HCT116 (cell line): ENCODE data around the gene DTNB. TPM values are rescaled to one million over a fixed set of nuclear protein-coding genes. Genes with fewer than 3 reads are reported as not detected.

Experiments used
- ATAC-seq: fragments of 200-7000 bp; cut with Tn5 transposase; 2 replicates; pipeline ENCODE4 v1.9.1; 2020; ENCODE audit warnings: mild to moderate bottlenecking, moderate library complexity
- BruUV-seq: library from RNA; stranded (reverse); fragments of 400-500 nt; replicated peaks from 2 replicates; lab custom pipeline; 2021; lab: Mats Ljungman, UMichigan
- CTCF ChIA-PET: fragments of 300-600 bp; sonication (Branson Sonifier 250); formaldehyde crosslinking; loops from one replicate; lab custom pipeline; 2021; ENCODE audit warnings: antibody characterized with exemption; lab: Charles Lee
- POLR2A ChIA-PET: fragments of 300-600, 350-600 bp; sonication (Branson Sonifier 250); formaldehyde crosslinking; loops from one replicate; lab custom pipeline; 2021; ENCODE audit warnings: antibody characterized with exemption; lab: Charles Lee
- RAD21 ChIA-PET, 2 experiments: fragments of 300-600 bp; sonication (Branson Sonifier 250); formaldehyde crosslinking; loops; one replicate each; lab custom pipeline; 2023; ENCODE audit warnings: low total read pairs in 2 of 2; ENCODE audit not compliant: uncharacterized antibody in 2 of 2, unreplicated experiment in 2 of 2, low non-redundant PET in 1 of 2; lab: Charles Lee
- DNase-seq: peaks from one replicate; pipeline ENCODE4 v3.0.0-alpha.2; 2010; ENCODE audit warnings: low read depth, low spot score
- H2AFZ ChIP-seq: fragments of 200-600 bp; shearing (Covaris generic), sonication (generic); 2 replicates; pipeline ENCODE4 v1.6.1; 2017; ENCODE audit warnings: low read depth, mixed run types, mixed read lengths, antibody characterized with exemption, low read length; ENCODE audit not compliant: poor library complexity, severe bottlenecking
- H3K27ac ChIP-seq: 2 replicates; pipeline ENCODE4 v1.5.1; 2012; ENCODE audit warnings: low read depth, low read length
- H3K27me3 ChIP-seq: fragments of 200-600 bp; sonication (generic); 2 replicates; pipeline ENCODE4 v1.6.1; 2016; ENCODE audit warnings: mixed run types, low read length, mixed read lengths; ENCODE audit not compliant: insufficient read depth
- H3K36me3 ChIP-seq, 2 experiments: fragments of 200-500 bp in 1 of 2; fragments of 200-600 bp in 1 of 2; sonication (Bioruptor generic) in 1 of 2; sonication (generic) in 1 of 2; 2 replicates each; pipeline versions ENCODE4 v1.5.1 to v1.6.1; 2014 to 2016; ENCODE audit warnings: low read length in 2 of 2, inconsistent platforms in 1 of 2, mixed read lengths in 1 of 2, mixed run types in 1 of 2; ENCODE audit not compliant: insufficient read depth in 2 of 2, control insufficient read depth in 1 of 2
- H3K4me1 ChIP-seq, 2 experiments: fragments of 200-600 bp in 1 of 2; sonication (generic) in 1 of 2; 2 replicates each; pipeline versions ENCODE4 v1.5.1 to v1.6.1; 2012 to 2017; ENCODE audit warnings: low read length in 2 of 2, inconsistent platforms in 1 of 2, mild to moderate bottlenecking in 1 of 2, mixed read lengths in 1 of 2, mixed run types in 1 of 2, moderate library complexity in 1 of 2; ENCODE audit not compliant: insufficient read depth in 2 of 2, control insufficient read depth in 1 of 2
- H3K4me2 ChIP-seq: fragments of 200-600 bp; sonication (generic); 2 replicates; pipeline ENCODE4 v1.6.1; 2017; ENCODE audit warnings: mixed run types, low read length, mixed read lengths
- H3K4me3 ChIP-seq, 2 experiments: fragments of 200-600 bp in 1 of 2; sonication (generic) in 1 of 2; replicated peaks in 1 of 2; 2 replicates each; pipeline ENCODE4 v1.5.1; 2011 to 2016; ENCODE audit warnings: low read length in 2 of 2, control low read depth in 1 of 2, low read depth in 1 of 2, mild to moderate bottlenecking in 1 of 2, mixed read lengths in 1 of 2, mixed run types in 1 of 2
- H3K79me2 ChIP-seq: fragments of 200-600 bp; sonication (generic); 2 replicates; pipeline ENCODE4 v1.6.1; 2017; ENCODE audit warnings: mild to moderate bottlenecking, mixed run types, low read length, moderate library complexity, mixed read lengths; ENCODE audit not compliant: insufficient read depth
- H3K9ac ChIP-seq: fragments of 200-600 bp; sonication (generic); 2 replicates; pipeline ENCODE4 v1.6.1; 2016; ENCODE audit warnings: low read length, mixed read lengths
- H3K9me2 ChIP-seq: fragments of 200-600 bp; sonication (generic), shearing (Covaris generic); 2 replicates; pipeline ENCODE4 v1.6.1; 2017; ENCODE audit warnings: mixed run types, mild to moderate bottlenecking, moderate library complexity; ENCODE audit not compliant: insufficient read depth
- H3K9me3 ChIP-seq, 2 experiments: fragments of 200-500 bp in 1 of 2; fragments of 200-600 bp in 1 of 2; sonication (Bioruptor generic) in 1 of 2; sonication (generic) in 1 of 2; 2 replicates each; pipeline ENCODE4 v1.6.1; 2014 to 2017; ENCODE audit warnings: low read length in 2 of 2, mixed read lengths in 2 of 2, inconsistent platforms in 1 of 2, low read depth in 1 of 2, mild to moderate bottlenecking in 1 of 2, mixed run types in 1 of 2, moderate library complexity in 1 of 2; ENCODE audit not compliant: control insufficient read depth in 1 of 2, insufficient read depth in 1 of 2
- H4K20me1 ChIP-seq: fragments of 200-600 bp; sonication (generic), shearing (Covaris generic); 2 replicates; pipeline ENCODE4 v1.6.1; 2017; ENCODE audit warnings: mixed run types, mild to moderate bottlenecking, moderate library complexity; ENCODE audit not compliant: insufficient read depth
- CBX3 ChIP-seq: IDR thresholded peaks from 2 replicates; pipeline ENCODE4 v1.6.1; 2012; ENCODE audit warnings: low read depth
- EGR1 ChIP-seq: IDR thresholded peaks from 2 replicates; pipeline ENCODE4 v1.6.1; 2012; ENCODE audit warnings: low read depth
- ELF1 ChIP-seq: IDR thresholded peaks from 2 replicates; pipeline ENCODE4 v1.6.1; 2012; ENCODE audit warnings: low read depth, borderline replicate concordance
- EZH2 ChIP-seq: fragments of 200-600 bp; sonication (generic); IDR thresholded peaks from 2 replicates; pipeline ENCODE4 v1.6.1; 2017; ENCODE audit warnings: antibody characterized with exemption, mixed run types
- FOSL1 ChIP-seq: IDR thresholded peaks from 2 replicates; pipeline ENCODE4 v1.6.1; 2012; ENCODE audit warnings: low read depth
- JUND ChIP-seq: IDR thresholded peaks from 2 replicates; pipeline ENCODE4 v1.6.1; 2012
- POLR2AphosphoS5 ChIP-seq: IDR thresholded peaks from 2 replicates; pipeline ENCODE4 v1.6.1; 2011; ENCODE audit warnings: mild to moderate bottlenecking, low read depth, low read length, moderate library complexity
- RAD21 ChIP-seq: IDR thresholded peaks from 2 replicates; pipeline ENCODE4 v1.6.1; 2012; ENCODE audit warnings: low read depth, mild to moderate bottlenecking
- SIN3A ChIP-seq: IDR thresholded peaks from 2 replicates; pipeline ENCODE4 v1.6.1; 2012; ENCODE audit warnings: low read depth
- SRF ChIP-seq: IDR thresholded peaks from 2 replicates; pipeline ENCODE4 v1.6.1; 2012; ENCODE audit warnings: low read depth
- TCF7L2 ChIP-seq: IDR thresholded peaks from 2 replicates; pipeline ENCODE4 v1.7.0; 2011; ENCODE audit warnings: borderline replicate concordance, inconsistent platforms; ENCODE audit not compliant: insufficient read depth, insufficient read length; ENCODE audit errors: extremely low read depth
- ZFX ChIP-seq: fragments of 450-650 bp; IDR thresholded peaks from 2 replicates; pipeline ENCODE4 v1.6.1; 2017
- ZNF274 ChIP-seq: fragments of 200-500 bp; sonication (Bioruptor generic); IDR thresholded peaks from 2 replicates; pipeline ENCODE4 v1.6.1; 2014; ENCODE audit warnings: mild to moderate bottlenecking, low read depth, low read length, inconsistent platforms
- intact Hi-C: fragments of 100-400 bp; cut with micrococcal nuclease; formaldehyde crosslinking; loops from 2 replicates; pipeline ENCODE4 v1.10.0; 2022
- total RNA-seq: library from RNA; stranded (reverse); gene quantifications from one replicate; pipeline ENCODE4 v1.2.1, GENCODE V29; 2021; ENCODE audit not compliant: unreplicated experiment
- TF ChIP-seq, protein P1 (sequence below): IDR thresholded peaks from 2 replicates; pipeline ENCODE4 v1.6.1; 2012
- TF ChIP-seq, protein P2 (sequence below), 3 experiments: fragments of 200-600 bp in 1 of 3; sonication (generic) in 1 of 3; IDR thresholded peaks in 2 of 3; conservative IDR thresholded peaks in 1 of 3; 2 replicates each; pipeline ENCODE4 v1.5.1; 2012 to 2017; ENCODE audit warnings: low read depth in 2 of 3, low read length in 2 of 3, antibody characterized with exemption in 1 of 3, borderline replicate concordance in 1 of 3, control low read depth in 1 of 3, mild to moderate bottlenecking in 1 of 3, mixed read lengths in 1 of 3, mixed run types in 1 of 3, moderate library complexity in 1 of 3; ENCODE audit not compliant: insufficient read depth in 1 of 3
- TF ChIP-seq, protein P3 (sequence below): IDR thresholded peaks from 2 replicates; pipeline ENCODE4 v1.6.1; 2012

Gene DTNB
- total RNA-seq, 1 experiment from 2014 or later: 30.2 TPM

DNA sequence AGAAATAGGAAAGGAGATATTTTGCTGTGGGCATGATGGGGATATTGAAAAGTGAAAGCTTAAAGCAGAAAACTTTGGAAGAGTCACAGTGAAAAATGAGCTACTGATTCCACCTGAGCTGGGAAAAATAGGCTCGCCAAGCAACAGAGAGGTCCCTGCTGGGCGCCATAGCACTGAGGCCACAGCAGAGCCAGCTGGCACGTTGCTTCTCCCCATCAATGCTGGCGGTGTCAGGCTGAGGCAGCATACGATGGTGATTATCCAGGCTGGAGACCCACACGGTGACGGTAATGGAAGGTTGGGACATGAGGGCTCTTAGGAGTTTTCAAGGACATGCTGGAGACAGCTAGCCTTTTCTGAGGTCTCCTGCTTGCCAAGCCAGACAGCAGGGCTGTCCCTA is 25.8 kb upstream of the DTNB start:
- Histone ChIP-seq H3K79me2 (no peaks in the 10 kb centered on the region), H3K36me3 (no peaks in the 10 kb centered on the region), H3K9me3 (no peaks in the 10 kb centered on the region), H2AFZ (no peak overlapping the region), H3K27me3 (peaks cover 13% of the 10 kb centered on the region; the same call in 1 of the 2 replicates), H3K27ac (no peak overlapping the region), H3K9me2 (no peaks in the 10 kb centered on the region), H3K4me3 (no peak overlapping the region), H3K9ac (no peak overlapping the region), H3K4me1 (peaks cover 2 to 6% of the 10 kb centered on the region in 2 experiments; a peak in 3 of 4 replicates), H4K20me1 (no peaks in the 10 kb centered on the region), H3K4me2 (no peak overlapping the region)
- TF ChIP-seq TCF7L2 (no peak), POLR2AphosphoS5 (no peak), ZFX (no peak), SIN3A (no peak), ZNF274 (no peak), FOSL1 (no peak), RAD21 (no peak)
- TF ChIP-seq, protein P1, sequence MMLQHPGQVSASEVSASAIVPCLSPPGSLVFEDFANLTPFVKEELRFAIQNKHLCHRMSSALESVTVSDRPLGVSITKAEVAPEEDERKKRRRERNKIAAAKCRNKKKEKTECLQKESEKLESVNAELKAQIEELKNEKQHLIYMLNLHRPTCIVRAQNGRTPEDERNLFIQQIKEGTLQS: no peak
- ChIA-PET RAD21 (no interaction called here), CTCF (interaction anchor here (0.5 to 3.8 kb wide), 6 partner anchors 14 to 551 kb away, joined by 3 to 48 read pairs (median 5); no protein-coding TSS in a partner anchor), POLR2A (no interaction called here)
- intact Hi-C loops: no loop called here
- DNase-seq: no peak
- BruUV-seq: no TSS peak
- ATAC-seq: no peak

DNA sequence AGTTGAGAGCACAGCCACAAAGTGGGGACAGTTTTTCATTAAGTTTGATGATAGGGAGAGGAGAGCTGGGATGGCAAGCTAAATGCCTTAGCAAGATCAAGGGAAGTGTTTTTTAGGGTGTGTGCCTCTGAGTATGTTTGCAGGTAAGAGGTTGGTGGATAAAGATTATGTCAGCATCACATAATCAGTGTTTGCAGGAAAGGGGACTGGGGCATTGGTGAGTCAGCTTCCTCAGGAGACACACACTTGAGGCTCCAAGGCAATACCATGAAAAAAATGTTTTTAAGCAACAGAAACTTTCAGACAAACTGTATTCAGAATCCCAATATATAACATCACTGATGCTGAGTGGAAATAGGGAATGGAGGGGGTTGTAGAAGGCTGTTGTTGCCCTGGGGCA is 25.4 kb upstream of the DTNB start:
- no peak overlapping the region for H2AFZ ChIP-seq
- no peak overlapping the region for H3K4me3 ChIP-seq
- H4K20me1 ChIP-seq: no peaks in the 10 kb centered on the region
- no peaks in the 10 kb centered on the region for H3K9me3 ChIP-seq
- ChIA-PET CTCF (interaction anchor here (0.7 to 3.8 kb wide), 4 partner anchors 15 to 551 kb away, joined by 3 to 48 read pairs (median 5); no protein-coding TSS in a partner anchor), RAD21 (no interaction called here), POLR2A (no interaction called here)
- H3K79me2 ChIP-seq: no peaks in the 10 kb centered on the region
- intact Hi-C loops: no loop called here
- no peak for DNase-seq
- H3K27ac ChIP-seq: no peak overlapping the region
- H3K9me2 ChIP-seq: no peaks in the 10 kb centered on the region
- peaks cover 13% of the 10 kb centered on the region; the same call in 1 of the 2 replicates for H3K27me3 ChIP-seq
- BruUV-seq: no TSS peak
- H3K4me2 ChIP-seq: no peak overlapping the region
- no peak for ATAC-seq
- no peaks in the 10 kb centered on the region for H3K36me3 ChIP-seq
- no peak overlapping the region for H3K9ac ChIP-seq
- H3K4me1 ChIP-seq: peaks cover 2 to 6% of the 10 kb centered on the region in 2 experiments; a peak in 3 of 4 replicates
- TF ChIP-seq FOSL1: no peak
- TF ChIP-seq, protein P2, sequence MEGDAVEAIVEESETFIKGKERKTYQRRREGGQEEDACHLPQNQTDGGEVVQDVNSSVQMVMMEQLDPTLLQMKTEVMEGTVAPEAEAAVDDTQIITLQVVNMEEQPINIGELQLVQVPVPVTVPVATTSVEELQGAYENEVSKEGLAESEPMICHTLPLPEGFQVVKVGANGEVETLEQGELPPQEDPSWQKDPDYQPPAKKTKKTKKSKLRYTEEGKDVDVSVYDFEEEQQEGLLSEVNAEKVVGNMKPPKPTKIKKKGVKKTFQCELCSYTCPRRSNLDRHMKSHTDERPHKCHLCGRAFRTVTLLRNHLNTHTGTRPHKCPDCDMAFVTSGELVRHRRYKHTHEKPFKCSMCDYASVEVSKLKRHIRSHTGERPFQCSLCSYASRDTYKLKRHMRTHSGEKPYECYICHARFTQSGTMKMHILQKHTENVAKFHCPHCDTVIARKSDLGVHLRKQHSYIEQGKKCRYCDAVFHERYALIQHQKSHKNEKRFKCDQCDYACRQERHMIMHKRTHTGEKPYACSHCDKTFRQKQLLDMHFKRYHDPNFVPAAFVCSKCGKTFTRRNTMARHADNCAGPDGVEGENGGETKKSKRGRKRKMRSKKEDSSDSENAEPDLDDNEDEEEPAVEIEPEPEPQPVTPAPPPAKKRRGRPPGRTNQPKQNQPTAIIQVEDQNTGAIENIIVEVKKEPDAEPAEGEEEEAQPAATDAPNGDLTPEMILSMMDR (IDR thresholded peaks at IDR 0.05 in 2 of 3, conservative IDR thresholded peaks at IDR 0.05 in 1 of 3; ENCODE audit: borderline replicate concordance in 1 of 3, insufficient read depth in 1 of 3, low read depth in 2 of 3, low read length in 2 of 3): no peak
- no peak for TF ChIP-seq SRF
- TF ChIP-seq ELF1: no peak
- TF ChIP-seq, protein P1: no peak
- no peak for TF ChIP-seq EGR1
- TF ChIP-seq EZH2: no peak
- TF ChIP-seq JUND: no peak
- no peak for TF ChIP-seq RAD21
- no peak for TF ChIP-seq POLR2AphosphoS5
- TF ChIP-seq CBX3: no peak
- no peak for TF ChIP-seq SIN3A
- TF ChIP-seq, protein P3, sequence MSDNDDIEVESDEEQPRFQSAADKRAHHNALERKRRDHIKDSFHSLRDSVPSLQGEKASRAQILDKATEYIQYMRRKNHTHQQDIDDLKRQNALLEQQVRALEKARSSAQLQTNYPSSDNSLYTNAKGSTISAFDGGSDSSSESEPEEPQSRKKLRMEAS: no peak
- no peak for TF ChIP-seq ZNF274
- TF ChIP-seq TCF7L2: no peak
